ENCODE results near the gene SSH2.

Gene SSH2

DNA sequence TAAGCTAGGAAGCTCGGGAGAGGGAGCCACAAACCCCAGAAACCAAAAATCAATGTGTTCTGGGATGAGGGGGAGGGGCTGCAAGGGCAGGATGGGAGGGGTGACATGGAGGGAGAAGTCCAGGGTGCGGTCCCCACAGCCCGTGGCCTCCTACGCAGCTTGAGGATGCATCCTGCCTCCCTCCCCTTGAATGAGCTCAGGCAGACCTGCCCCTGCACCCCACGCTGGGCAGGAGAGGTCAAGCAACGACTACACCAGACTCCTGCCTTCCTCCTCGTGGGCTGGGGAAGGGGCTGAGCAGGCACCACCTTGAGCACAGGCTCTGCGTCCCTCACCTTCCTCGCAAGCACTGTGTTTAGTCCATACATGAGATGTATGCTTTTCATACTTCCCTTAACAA, 333.2 kb downstream of the SSH2 start:
- no peak for DNase-seq

DNA sequence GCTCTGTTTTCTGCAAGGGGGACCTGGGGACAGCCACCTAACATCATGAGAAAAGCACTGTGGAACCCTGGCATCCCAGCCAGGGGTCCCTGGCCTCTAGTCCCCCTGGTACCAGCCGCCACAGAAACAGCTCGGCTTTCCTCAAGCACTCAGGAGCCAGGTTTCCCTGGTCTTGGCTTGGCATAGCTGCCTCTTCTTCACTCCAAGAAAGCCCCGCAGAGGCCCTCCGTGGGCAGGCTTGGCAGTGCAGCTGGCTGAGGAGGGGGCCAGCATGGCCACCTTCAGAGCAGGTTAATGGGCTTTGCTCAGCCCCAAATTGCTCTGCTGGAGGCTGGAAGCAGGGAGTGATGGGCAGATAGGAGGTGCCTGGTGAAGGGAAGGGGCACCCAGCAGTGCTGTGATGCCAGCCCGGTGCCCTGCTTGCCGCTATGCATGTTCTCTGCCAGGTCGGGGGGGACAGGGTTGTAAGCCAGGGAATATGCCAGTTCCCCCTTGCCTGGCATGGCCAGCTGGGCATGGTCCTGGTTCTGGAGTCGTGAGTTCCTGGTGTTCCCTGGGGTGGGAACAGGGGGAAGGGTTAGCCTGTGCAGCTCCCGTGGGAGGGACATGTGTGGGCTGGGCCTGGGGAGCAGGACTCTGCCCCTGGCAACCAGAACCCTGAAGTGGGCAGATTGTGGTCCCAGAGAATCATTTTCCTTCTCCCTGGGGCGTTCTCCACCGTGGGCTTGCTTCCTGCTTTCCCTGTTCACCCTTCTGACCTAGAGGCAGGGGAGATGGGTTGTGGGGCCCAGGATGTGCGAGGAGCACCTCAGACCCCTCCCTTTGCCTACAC, 333.9 kb downstream of the SSH2 start:
- DNase-seq, result no peak

DNA sequence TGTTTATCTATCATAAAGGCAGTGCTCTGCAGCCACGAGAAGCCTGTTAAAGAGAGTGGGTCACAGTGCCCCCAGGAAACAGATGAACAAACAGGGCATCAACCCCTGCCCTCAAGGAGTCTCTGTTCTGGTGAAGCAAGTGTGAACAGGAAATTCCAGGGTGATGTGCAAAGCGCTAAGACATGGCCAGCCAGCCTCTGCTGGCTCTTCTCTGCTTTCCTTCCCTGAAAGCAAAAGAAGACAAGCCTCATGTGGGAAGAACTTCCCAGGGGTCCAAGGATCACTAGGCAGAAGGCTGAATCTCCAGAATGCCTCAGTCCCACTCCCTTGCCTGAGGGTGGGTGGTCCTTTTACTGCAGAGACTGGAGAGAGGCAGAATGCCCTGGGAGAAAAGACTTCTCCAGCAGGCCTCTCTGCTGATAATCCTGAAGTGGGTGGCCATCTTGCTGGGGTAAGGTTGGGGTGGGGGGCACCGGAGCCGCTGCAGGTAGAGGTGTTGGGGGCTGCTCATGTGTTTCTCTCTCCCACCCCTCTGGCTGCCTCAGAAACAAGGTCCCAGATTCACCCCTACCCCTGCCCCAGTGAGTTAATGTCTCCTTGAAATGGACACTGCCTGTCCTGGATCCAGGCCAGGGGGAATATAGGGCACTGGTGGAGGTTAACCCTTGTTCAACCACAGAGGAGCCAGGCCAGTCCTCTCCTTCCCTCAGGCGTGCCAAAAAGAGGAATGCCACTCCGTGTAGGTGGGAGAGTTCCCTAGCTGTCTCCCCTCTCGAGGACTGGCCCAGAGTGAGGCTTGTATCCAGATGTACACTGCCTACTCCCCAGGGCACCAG, 334.7 kb downstream of the SSH2 start:
- no peak for DNase-seq

DNA sequence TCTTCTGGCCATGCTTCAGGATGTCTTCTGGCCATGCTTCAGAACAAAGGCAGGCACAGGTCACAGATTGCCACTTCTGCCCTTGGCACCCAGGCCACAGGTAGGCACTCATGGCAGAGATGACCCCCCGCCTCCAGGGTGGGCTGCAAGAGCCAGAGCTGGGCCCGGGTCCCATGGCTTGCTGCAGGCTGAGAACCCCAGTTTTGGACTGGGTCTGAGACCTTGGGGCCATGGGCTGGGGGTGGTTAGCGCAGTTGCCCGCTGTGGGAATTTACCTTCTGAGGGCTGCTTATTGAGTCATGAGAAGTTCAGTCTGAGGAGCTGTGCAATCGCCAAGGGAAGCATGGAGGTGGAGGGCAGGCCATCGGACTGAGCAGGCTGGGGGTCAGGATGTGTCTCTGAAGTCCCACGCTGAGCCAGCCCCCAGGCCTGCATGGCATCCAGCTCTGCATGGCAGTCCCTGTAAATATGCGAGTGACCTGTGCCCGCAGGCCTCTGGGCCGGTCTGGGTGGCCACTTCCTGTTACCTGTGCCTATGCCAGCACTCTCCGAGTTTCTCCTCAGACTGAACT, 335.4 kb downstream of the SSH2 start:
- no peak for DNase-seq

DNA sequence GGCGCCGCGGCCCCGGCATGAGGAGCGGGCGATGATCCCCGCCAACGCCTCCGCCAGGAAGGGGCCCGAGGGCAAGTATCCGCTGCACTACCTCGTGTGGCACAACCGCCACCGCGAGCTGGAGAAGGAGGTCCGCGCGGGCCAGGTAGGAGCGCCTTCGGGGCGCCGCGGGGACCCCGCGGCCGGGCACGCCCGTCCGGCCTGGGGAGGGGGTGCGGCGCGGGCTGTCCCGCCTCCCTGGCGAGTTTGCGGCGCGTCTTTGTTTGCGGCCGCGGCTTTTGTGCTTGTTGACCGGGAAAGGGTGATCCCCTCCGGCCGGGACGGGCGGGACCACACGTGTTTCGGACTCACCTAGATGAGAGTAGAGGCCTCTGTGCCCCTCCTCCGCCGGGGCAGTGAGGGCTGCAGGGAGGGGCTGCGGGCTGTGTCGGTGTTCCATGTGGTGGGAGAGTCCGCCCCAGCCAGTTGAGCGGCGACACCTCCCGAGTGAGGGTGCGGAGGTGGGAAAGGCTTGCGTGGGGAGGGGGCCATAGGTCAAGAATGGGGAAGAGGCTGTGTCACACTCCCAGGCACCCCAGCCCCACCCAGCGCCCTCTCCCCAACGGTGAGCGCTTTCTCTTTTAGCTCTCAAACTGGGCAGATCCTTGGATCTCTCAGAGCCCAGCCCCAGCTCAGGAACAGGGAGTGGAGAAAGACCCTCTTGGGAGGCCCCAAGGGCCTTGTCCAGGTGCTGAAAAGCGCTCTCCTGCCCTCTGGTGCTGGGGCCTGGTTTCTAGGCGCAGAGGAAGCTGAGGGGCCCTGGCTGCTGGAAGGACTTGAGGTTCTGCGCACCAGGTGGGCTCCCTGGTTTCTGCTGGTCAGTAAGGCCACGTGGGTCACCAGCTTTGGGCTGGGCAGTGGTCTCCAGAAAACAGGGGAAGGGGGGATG, 336.2 kb downstream of the SSH2 start:
- DNase-seq, result no peak

DNA sequence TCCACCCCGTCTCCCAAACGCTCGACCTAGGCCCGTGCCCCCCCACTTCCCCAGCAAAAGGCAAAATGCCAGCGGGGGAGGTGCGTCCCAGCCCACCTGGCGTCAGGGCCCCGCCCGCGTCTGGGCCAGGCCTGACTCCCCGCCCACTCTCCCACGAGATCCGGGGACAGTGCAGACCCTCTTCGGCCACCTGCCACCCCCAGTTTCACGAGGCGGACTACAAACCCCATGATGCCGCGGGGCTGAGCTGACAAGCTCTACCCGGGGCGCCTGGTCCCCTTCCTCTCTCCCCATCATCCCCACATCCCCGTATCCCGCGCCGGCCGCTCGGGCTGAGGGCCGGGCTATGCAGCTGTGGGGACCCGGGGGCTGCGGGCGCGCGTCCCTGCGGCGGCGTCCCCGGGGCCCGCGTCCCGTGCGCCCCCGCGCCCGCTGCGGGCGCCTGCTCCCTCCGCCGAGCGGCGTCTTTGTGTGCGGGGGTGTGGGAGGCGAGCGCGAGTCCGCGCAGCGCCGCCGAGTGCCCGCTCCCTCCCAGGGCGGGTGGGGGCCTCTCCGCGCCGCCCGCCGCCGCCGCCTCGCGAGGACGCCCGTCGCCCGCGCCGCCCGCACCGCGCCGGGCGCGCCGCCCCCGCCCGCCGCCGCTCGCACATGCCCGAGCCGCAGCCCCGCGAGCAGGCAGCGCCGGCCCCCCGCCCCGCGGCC, 337.0 kb downstream of the SSH2 start, which contains the start of gene ANKRD13B:
Gene ANKRD13B, plus strand, starts transcription at position 283 of the 702 bp plus-strand sequence. CDS start 490 bp downstream, outside the sequence.
- DNase-seq, result no peak

DNA sequence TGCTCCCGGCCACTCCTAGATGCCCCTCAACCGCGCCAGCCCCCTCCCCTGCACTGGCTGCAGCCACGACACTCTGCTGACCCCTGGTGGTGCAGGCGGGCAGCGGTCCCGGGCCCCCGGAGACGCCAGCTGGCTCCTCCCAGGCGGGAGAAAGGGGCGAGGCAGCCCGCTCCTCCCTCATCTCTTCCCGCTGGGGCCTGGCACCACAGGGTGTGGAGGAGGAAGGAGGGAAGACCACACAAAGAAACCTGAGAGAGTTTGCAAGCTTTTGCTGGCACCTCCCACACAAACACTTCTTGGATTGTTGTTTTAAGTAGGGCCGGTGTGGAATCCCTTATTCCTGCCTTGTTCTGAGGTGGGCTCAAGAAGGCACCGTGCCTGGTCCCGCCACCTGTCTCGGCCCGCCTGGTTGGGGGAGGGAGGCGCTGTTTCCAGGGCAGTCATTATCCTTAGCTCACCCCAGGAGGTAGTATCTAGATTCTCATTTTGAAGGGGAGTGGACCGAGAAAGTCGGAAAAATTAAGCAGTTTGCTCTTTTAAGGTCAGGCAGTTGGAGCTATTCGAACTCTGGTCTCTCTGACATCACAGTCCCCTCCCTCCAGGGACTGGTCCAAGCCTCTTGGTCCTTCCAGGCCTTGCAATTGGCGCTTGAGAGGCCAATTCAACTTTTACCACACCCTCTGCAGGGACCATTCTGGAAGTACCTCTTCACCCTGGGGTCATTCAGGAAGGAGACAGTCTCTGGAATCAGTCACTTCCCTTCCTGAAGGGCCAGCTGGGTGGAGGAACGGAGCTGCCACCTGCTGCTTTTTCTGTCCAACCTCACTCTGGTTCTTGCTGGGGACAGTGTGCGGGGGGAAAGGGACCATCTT, 338.1 kb downstream of the SSH2 start:
- peak; percentile 26 to 51 for DNase-seq

DNA sequence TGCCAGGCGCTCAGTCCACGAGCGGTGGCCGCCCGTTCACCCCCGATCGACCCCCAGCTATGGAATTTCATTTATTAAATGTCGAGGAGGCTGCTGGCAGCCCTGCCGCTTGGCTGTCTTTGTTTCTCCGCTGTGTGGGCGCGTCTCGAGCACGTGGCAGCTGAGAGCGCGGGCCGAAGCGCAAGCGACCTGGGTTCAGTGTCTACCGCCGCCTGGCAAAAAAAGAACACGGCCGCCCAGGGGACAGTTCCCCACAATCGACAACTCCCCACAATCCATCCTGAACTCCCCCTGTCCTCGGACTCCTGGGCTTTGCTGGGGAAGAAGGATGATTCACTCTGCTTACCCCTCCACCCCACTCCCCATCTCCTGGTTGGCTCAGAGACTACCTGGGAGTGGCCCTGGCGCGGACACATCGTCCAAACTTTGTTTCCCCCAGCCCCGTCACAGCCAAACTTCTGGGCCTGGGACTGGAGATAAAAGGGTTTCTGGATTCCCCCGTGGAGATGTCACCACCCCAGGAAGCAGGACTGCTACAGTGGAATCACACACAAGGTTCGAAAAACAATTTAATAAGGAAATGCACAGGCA, 338.8 kb downstream of the SSH2 start:
- no peak for DNase-seq

DNA sequence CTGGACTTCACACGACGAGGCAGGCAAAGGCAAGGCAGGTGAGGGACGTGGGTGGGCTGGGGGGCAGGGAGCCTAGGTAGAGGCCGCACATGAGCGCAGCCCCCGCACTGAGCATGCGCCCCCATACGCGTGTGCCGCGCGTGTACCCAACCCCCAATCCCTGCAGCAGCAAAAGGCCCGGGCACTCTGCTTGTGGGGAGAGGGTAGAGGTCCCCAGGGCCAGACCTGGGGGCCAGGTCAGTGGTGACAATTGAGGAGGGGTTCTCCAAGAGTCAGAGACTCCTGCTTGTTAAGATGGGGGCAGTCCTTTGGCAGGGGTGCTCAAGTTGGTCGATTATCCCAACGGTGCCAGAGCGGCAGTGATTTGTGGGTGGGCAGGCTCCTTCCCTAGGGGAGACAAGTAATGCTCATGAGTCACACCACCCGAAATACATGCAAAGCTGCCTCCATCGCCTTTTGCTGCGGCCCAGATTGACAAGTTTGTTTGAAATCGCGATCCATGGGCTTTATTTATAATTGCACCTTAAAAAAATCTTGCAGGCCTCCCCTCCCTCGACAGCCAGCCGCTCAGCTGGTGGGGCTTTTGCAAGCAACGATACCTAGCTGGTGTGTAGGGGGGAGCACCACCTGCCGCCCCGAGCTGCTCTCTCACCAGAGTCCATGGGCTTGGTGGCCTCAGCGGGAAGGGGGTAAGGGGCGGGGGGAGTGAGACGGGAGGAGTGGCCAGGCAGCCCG, 339.4 kb downstream of the SSH2 start:
- no peak for DNase-seq

DNA sequence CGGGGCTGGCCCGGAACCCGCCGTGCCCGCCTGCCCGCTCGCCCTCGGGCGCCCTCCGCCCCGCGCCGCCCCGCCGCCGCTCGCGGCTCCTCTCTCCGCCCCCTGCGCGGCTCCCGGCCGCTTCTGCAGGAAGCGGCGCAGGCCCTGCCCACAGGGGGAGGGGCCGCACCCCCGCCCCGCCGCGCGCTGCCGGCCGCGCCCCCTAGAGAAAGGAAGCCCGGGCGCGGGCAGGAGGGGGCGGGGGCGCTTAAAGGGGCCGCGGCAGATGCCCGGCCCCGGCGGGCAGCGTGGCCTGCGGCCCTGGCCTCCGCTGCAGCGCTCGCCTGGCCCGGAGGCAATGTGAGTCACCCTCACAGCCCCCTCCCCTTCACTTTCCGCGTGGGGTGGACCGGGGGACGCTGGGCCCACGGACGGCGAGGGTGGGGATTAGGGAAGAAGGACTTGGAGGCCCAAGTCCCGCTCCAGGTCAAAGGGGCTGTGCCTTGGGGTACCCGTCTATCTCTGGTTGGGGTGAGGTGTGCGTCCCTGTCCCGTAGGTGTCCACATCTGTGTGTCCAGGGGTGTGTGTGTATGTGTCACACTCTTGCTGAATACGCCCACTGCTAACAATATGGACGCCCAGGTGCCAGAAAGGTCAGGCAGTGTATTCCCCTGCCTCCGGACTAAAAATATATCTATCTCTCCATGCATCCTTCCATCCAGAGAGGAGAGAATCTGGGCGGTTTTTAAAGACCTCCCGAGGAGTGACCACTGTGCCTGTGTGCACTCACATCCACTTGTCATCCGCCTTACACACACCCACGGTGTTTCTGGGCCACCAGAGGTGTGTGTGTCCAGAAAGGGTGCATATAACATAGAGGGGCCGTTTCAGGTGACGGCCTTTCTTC, 340.3 kb downstream of the SSH2 start, which contains the start of gene GIT1:
Gene GIT1, minus strand, starts transcription at position 125 of the 887 bp plus-strand sequence. CDS start 270 bp downstream, outside the sequence.
- DNase-seq, result peak; percentile 40 to 69

DNA sequence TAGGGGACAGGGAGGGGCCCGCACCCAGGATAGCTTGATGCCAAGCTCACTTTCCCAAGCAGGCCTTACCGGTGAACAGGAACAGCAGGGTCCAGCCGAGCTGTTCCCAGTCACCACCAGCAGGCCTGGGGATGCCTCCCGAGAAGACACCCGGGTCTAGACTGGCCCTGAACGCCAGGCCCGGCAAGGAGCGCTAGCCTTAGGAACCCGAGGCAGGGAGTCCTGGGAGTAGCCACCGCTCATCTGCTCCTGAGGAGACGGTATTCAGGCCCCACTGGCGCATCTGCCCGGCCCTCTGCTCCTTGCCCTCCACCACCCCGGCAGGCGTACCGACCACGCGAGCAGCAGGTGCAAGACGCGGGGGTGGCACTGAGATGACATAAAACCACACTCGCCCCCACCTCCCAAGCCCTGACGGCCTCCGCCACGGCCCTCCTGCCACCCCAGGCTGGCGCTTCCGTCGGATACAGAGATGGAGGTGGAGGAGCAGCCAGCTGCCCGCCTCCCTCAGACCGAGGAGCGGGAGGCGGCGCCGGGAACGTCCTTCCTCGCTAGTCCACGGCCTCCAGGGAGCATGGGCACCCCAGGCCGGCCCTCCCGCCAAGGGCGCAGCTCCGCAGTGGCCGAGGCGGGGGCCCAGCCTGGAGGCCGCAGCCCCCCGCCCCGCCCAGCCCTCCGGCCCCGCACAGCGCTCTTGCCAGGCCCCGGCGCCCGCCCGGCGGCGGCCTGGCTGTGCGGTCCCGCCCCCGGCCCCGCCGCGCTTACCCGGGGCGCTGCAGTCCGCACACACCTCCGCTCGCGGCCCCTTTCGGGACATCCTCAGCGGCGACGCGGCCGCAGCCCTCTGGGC, 341.2 kb downstream of the SSH2 start:
- DNase-seq, result no peak

DNA sequence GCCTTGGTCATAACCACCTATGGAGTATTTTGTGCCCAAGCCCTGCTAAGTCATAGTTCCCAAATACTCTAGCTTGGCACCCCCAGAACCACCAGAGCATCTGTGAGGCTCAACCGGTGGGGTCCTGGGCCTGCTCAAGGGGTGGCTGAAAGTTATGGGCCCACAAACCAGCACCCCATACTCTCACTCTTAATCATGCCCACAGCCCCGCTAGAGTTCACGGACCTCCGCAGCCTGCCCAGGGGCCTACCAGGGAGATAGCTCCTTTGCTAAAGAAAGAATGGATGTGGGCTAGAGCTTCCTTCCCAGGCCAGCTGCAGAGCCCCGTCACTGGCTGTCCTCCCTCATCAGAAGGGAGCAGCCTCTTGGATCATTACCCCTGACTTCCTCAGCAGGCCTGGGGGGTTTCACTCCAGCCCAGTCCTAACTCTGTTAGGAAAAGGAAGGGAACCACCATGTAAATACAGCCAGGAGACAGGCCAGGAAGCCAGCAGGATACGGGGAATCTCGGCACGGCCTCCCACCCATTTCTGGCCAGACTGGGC, 341.9 kb downstream of the SSH2 start:
- DNase-seq, result no peak

DNA sequence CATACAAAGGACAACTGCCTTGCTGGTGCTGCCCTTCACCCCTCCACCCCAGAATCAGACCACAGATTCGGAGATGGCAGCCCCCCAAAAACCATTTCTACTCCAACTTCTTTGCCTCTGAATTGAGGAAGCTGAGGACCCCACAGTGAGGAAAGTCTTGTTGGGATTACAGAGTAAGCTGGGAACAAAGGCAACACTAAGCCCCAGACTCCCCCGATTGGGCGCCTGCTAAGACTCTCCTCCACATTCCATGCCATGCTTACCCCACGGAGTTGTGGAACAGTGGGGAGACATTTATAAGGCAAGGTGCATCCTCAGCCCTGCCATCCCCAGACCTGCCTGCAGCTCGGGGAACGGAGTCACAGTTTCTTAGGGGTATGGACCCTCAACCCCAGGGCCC, 342.4 kb downstream of the SSH2 start:
- no peak for DNase-seq

DNA sequence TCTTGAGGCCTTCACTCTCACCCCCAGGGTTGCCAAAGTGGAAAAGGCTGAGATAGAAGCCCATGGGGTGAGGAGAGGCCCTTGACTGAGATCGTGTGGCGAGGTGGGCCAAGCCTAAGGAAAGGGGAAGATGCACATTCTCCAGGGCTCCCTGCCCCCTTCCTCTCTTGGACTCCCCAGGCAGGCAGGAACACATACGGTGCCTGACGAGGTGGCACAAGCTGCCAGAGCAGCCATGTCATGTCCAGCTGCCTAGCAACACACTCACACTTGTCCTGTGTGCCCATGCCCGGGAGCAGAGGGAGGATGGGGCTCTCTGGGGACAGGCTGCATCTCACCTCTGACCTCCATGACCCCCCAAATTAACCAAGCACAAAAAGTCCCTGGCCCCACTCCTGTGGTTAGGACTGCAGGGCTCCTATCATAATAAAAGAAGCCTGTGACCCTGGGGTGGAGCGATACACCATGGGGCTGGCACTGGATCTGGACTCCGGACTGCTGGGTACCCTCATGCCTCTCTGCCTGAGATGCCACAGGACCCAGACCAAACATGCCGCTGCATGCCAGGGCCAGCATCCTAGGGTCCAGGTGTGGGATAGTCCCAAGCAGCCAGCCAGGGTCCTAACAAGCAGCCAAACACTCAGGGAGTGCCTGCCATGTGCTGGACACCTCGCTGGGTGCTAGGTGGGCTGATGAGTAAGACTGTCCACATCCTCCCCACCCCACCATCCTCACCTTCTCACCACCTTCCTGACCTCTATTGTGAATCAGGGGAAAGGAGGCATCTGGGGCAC, 343.2 kb downstream of the SSH2 start:
- DNase-seq, result no peak

DNA sequence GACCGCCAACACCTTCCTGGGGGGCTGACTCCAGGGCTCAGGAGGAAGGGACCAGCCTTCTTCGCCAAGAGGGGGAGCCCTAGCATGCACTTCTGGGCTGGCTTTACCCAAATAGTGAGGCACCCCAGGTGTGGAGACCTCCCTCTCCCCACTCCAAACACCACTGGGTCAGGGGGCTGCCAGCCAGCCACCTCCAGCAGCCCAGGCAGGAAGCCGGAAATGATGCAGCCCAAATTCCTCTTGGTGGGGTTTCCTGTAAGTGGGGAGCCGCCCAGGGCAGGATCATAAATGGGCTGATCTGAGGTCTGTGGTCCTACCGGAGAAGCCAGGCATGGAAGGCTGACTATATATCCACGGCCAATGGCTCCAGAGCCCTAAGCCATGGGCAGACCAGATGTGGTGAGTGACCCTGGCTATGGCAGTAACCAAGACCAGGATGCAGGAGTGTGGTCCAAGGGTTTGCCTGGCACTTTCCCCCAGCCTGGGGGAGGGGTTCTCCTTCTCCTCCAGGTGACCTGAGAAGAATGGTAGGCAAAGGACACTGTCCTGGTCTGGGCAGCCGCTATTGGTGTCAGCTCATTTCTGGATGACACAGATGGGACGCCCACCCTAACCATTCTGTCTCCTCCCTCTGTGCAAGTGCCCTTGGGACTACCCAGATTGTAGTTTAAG, 344.8 kb downstream of the SSH2 start:
- no peak for DNase-seq

Data from bone marrow (tissue), 2 donors.